Subcutaneous abdominal adipose tissue (tissue), 5 donors: ENCODE measurements around the gene GYPC.

Source experiments
- H3K27ac ChIP-seq: one replicate; pipeline ENCODE4 v1.7.0; 2013; ENCODE audit warnings: low read depth, mild to moderate bottlenecking, inconsistent platforms, low read length, moderate library complexity
- H3K27me3 ChIP-seq, 5 donors: one replicate each; pipeline ENCODE4 v1.7.0; 2013; ENCODE audit warnings: low read length in 5 of 5, inconsistent platforms in 1 of 5; ENCODE audit not compliant: control insufficient read depth in 5 of 5, insufficient read depth in 4 of 5
- H3K36me3 ChIP-seq, 5 donors: one replicate each; pipeline ENCODE4 v1.7.0; 2013; ENCODE audit warnings: low read length in 5 of 5; ENCODE audit not compliant: control insufficient read depth in 5 of 5, insufficient read depth in 5 of 5
- H3K4me1 ChIP-seq, 5 donors: one replicate each; pipeline ENCODE4 v1.7.0; 2013; ENCODE audit warnings: low read length in 5 of 5, mild to moderate bottlenecking in 3 of 5, moderate library complexity in 1 of 5; ENCODE audit not compliant: control insufficient read depth in 5 of 5, insufficient read depth in 5 of 5
- H3K4me3 ChIP-seq, 5 donors: one replicate each; pipeline ENCODE4 v1.7.0; 2013; ENCODE audit warnings: low read length in 5 of 5, low read depth in 1 of 5
- H3K9ac ChIP-seq, 5 donors: one replicate each; pipeline ENCODE4 v1.7.0; 2013; ENCODE audit warnings: low read length in 5 of 5, mild to moderate bottlenecking in 4 of 5, moderate library complexity in 3 of 5
- H3K9me3 ChIP-seq, 5 donors: one replicate each; pipeline ENCODE4 v1.7.0; 2013; ENCODE audit warnings: low read length in 5 of 5; ENCODE audit not compliant: control insufficient read depth in 5 of 5
- donor health status: healthy.
- donor health status: healthy.
- donor health status: healthy.
- donor health status: healthy.
- donor health status: healthy.

GYPC gene

DNA sequence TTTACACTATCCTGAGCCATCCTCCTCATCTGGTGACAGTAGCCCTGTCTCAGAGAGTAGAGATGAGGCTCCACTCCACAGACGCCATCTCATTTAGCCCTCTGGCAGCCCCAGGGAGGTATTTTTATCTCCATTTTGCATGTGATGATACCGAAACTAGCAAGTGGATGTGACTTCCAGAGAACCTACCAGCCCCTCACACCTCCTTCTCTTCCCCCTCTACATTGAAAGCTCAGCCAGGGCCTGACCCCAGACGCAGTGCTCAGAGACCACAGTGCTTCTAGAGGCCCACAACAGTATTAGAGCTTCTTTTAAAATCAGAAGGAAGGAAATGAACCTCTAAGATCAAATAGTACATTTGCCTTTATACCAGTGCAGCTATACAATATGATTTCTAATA is 8.3 kb downstream of the GYPC start:
- H3K9me3 ChIP-seq, result no peaks in the 10 kb centered on the region
- no peaks in the 10 kb centered on the region for H3K27me3 ChIP-seq
- H3K9ac ChIP-seq, result peak overlapping the region in 2 of 5 donors; percentile 26 to 50
- H3K4me1 ChIP-seq, result peaks cover 19 to 86% (median 77%) of the 10 kb centered on the region in 5 donors
- peak overlapping the region; percentile 54 for H3K27ac ChIP-seq
- H3K36me3 ChIP-seq, result peaks cover 0 to 24% (median 8%) of the 10 kb centered on the region in 5 donors
- no peak overlapping the region for H3K4me3 ChIP-seq

DNA sequence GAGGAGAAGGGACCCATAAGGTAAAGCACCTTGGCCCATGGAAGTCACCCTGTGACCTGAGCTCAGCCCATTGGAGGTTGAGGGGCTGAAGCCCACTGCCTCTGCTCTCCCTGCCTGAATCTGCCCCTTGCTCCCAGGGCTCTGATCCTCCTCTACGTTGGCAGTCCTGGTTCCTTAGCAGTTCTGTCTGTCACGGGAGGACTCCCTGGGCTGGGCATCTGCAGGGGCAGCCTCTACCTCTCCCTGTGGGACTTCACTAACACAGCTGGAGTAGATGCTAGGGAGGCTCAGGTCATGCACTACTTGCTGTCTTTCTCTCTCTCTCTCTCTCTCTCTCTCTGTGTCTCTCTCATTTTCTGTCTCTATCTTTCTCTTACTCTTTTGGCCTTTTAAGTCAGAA is 8.7 kb downstream of the GYPC start:
- H3K36me3 ChIP-seq, result peaks cover 0 to 24% (median 8%) of the 10 kb centered on the region in 5 donors
- peaks cover 17 to 86% (median 77%) of the 10 kb centered on the region in 5 donors for H3K4me1 ChIP-seq
- H3K27ac ChIP-seq, result peak overlapping the region; percentile 54
- H3K27me3 ChIP-seq, result no peaks in the 10 kb centered on the region
- no peaks in the 10 kb centered on the region for H3K9me3 ChIP-seq
- no peak overlapping the region for H3K4me3 ChIP-seq
- peak overlapping the region in 2 of 5 donors; percentile 26 to 50 for H3K9ac ChIP-seq

DNA sequence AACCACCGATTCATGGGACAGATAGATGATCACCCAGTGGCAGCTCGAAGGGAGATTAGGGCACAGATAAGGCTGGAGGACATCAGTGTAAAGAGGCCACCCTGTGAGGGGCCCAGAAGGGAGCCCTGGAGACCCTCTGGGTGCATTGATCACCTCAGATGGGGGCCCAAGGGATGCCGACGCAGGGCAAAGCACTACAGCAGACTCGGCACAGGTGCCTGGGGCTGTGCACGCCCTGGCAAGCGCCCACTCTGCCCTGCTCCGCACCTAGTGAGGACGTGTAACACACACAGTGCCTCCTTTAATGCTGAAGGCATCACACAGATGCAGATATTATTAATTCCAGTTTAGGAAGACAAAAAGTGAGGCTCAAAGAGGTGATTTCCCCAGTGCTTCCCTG is 9.5 kb downstream of the GYPC start:
- Histone ChIP-seq H3K27ac (peak overlapping the region; percentile 55), H3K4me3 (no peak overlapping the region), H3K4me1 (peaks cover 14 to 86% (median 77%) of the 10 kb centered on the region in 5 donors)

DNA sequence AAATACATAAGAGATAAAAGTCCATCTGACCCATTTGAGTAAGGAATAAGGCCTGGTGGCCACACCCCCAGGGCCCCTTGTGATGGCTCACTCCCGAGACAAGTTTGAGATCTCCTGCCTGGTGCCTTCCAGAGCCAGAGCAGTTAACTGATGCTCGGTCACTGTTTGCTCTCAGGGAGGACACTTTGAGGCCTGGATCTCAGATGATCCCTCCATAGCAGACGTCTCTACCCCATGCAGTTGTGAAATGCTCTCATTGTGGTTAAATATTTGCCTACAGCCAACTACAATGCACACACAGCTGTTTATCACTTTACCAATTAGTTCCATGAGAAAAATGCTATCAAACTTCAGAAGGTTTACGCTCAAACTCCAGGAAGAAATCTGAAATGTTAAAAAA is 12.3 kb downstream of the GYPC start:
- H3K27me3 ChIP-seq, result no peaks in the 10 kb centered on the region
- no peak overlapping the region for H3K27ac ChIP-seq
- H3K9ac ChIP-seq, result no peak overlapping the region
- H3K36me3 ChIP-seq, result peaks cover 0 to 44% (median 24%) of the 10 kb centered on the region in 5 donors
- no peaks in the 10 kb centered on the region for H3K9me3 ChIP-seq
- H3K4me1 ChIP-seq, result peaks cover 7 to 71% (median 56%) of the 10 kb centered on the region in 5 donors
- H3K4me3 ChIP-seq, result no peak overlapping the region

More for the DNA sequence above, 9.5 kb downstream of the GYPC start:
- Histone ChIP-seq H3K27me3 (no peaks in the 10 kb centered on the region), H3K36me3 (peaks cover 0 to 22% (median 13%) of the 10 kb centered on the region in 5 donors), H3K9ac (no peak overlapping the region), H3K9me3 (no peaks in the 10 kb centered on the region)

DNA sequence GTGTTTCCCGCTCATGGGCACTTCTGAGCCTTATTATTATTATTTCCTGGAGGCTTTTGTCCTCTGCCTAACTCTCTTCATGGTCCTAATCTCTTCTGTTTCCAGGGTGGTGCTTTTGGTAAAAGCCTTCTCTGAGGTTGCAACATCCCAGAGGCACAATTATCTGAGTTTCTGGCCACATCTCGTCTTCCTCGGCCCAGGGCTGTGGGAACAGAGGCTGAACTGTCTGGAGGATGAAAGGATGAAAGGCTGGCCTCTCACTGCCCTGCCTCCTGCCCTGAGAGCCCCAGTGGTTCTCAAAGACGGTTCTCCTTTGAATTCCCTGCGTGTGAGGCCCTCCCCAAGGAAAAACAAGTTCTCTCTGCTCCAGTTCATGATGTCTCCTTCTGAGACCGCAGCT is 13.8 kb downstream of the GYPC start:
- H3K9me3 ChIP-seq, result no peaks in the 10 kb centered on the region
- no peak overlapping the region for H3K4me3 ChIP-seq
- peaks cover 0 to 56% (median 40%) of the 10 kb centered on the region in 5 donors for H3K4me1 ChIP-seq
- H3K27me3 ChIP-seq, result no peaks in the 10 kb centered on the region
- H3K9ac ChIP-seq, result peak overlapping the region in 3 of 5 donors; percentile 7 to 36 (median 27)
- H3K36me3 ChIP-seq, result peaks cover 0 to 52% (median 21%) of the 10 kb centered on the region in 5 donors
- H3K27ac ChIP-seq, result peak overlapping the region; percentile 26

DNA sequence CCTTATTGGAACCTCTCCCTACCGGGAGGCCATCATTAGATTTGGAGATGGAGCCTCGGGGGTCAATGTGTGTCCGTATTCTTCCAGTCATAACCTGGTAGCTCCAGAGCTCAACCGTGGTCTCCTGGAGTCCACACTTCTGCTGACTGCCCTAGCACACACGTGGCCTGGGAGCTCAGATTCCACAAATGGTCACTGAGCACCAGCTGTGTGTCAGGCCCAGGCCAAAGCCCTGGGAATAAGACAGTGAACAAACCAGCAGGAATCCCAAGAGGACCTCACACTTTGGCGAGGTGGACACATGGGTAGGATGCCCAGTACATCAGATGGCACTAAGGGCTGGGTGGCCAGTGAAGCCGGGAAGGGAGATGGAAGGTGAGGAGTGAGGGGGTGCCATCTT is 15.5 kb downstream of the GYPC start:
- peaks cover 0 to 56% (median 23%) of the 10 kb centered on the region in 5 donors for H3K36me3 ChIP-seq

DNA sequence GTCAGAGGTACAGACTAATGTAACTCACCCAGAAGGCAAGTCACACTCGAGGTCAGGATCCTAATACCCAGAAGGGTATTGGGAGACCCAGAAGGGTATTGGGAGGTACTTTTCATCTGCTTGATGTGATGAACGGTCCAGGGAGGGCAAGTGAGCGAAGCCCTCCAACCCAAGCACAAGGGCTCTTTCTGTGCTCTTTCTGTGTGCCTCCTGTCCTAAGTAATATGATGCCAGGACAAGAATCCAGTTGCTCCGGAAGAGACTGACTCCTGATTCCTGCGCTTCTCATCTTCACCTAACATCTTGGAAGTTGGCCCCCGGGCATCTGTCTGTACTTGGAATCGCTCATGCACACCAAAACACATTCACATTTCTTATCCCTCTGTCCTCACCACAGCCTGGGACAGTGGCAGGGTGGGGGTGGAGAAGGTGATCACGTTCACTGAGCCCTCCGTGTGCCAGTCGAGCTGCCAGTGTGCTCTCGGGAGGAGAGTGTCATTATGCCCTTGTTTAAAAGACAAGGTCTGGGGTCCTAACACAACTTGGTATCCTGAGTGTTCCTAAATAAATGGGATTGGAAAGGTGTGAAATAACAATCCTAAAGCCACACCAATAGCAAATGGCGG is 17.1 kb downstream of the GYPC start:
- no peak overlapping the region for H3K27ac ChIP-seq

More for the DNA sequence above, 15.5 kb downstream of the GYPC start:
- H3K4me3 ChIP-seq, result no peak overlapping the region
- peaks cover 0 to 41% (median 24%) of the 10 kb centered on the region in 5 donors for H3K4me1 ChIP-seq
- H3K9me3 ChIP-seq, result peaks cover 0 to 11% (median 4%) of the 10 kb centered on the region in 5 donors
- no peak overlapping the region for H3K9ac ChIP-seq
- H3K27me3 ChIP-seq, result no peaks in the 10 kb centered on the region
- no peak overlapping the region for H3K27ac ChIP-seq

DNA sequence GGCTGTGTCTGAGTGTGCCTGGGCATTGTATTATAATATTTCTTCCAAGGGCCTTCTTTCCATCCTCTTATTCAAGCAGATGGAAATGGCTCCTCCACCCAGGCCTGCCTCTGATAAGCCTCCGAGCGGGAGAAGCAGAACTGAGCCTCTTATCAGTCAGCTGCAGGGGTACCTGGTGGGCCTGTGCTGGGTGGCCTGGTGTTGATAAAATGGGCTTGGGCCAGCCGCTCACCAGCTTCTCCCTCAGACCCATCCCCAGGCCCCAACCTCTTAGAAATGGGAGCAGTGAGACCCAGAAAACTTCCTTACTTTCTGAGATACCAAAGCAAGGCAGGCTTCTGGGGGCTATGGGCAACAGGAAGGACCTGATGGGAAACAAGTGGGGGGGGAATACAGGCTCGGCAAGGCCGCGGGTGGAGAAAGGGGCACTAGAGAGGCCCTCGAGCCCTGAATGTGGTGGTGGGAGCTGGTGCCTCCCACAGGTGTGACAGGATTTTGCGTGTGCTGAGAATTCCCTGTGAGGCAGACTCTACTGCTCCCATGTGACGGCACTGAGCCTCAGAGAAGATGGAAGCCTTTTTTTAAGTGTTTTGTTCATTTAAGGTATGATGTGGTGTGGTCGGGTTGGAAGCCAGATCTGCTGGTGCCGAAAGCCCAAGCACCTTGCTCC is 18.3 kb downstream of the GYPC start:
- Histone ChIP-seq H3K4me3 (no peak overlapping the region), H3K36me3 (peaks cover 0 to 63% (median 31%) of the 10 kb centered on the region in 5 donors), H3K4me1 (peaks cover 0 to 36% (median 24%) of the 10 kb centered on the region in 5 donors)

More for the DNA sequence above, 17.1 kb downstream of the GYPC start:
- no peak overlapping the region for H3K9ac ChIP-seq
- H3K4me1 ChIP-seq, result peaks cover 0 to 38% (median 21%) of the 10 kb centered on the region in 5 donors
- peaks cover 0 to 56% (median 23%) of the 10 kb centered on the region in 5 donors for H3K36me3 ChIP-seq
- no peaks in the 10 kb centered on the region for H3K27me3 ChIP-seq
- H3K4me3 ChIP-seq, result no peak overlapping the region
- H3K9me3 ChIP-seq, result peaks cover 0 to 11% (median 4%) of the 10 kb centered on the region in 5 donors

DNA sequence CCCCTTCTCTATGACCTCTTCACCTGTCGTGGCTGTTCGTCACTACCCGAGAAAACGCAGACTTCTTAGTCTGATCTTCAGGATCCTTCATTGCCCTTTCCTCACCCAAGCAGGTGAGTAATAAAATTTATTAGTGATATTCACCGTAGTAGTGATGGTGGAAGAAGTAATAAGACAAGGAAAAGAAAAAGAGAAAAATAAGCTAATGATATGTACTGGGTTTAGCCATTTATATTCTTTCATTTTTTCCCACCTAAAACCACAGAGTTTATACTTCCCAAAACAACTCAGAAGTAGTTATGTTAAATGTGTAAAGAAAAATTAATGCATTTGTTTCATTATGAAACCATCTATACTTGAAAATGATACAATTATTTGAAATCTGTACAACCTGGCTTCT is 19.7 kb downstream of the GYPC start:
- H3K27ac ChIP-seq, result no peak overlapping the region
- H3K4me3 ChIP-seq, result no peak overlapping the region
- H3K9me3 ChIP-seq, result peaks cover 0 to 11% (median 4%) of the 10 kb centered on the region in 5 donors
- peaks cover 0 to 22% (median 10%) of the 10 kb centered on the region in 5 donors for H3K4me1 ChIP-seq
- no peaks in the 10 kb centered on the region for H3K27me3 ChIP-seq
- no peak overlapping the region for H3K9ac ChIP-seq
- H3K36me3 ChIP-seq, result peaks cover 0 to 60% (median 32%) of the 10 kb centered on the region in 5 donors

More for the DNA sequence above, 18.3 kb downstream of the GYPC start:
- peaks cover 0 to 11% (median 4%) of the 10 kb centered on the region in 5 donors for H3K9me3 ChIP-seq
- H3K27ac ChIP-seq, result no peak overlapping the region
- H3K9ac ChIP-seq, result no peak overlapping the region
- H3K27me3 ChIP-seq, result no peaks in the 10 kb centered on the region
